ENCODE results near the gene HMGXB3.
"Not testable (repeated sequence)": the region's sequence is repeated elsewhere in the genome, so short reads cannot be mapped to it uniquely, and the experiment has no call there.

The HMGXB3 gene

GRCh38 chr5:150068472-150068871, 67.9 kb downstream of the HMGXB3 start:
- DNase-seq (ENCODE audit: low read depth): no peak

GRCh38 chr5:150068961-150069645, 68.6 kb downstream of the HMGXB3 start:
- no peak for DNase-seq (ENCODE audit: low read depth)

- no peak for DNase-seq (ENCODE audit: low read depth)
These were observed 69.4 kb downstream of the HMGXB3 start for GRCh38 chr5:150069672-150070627.

- DNase-seq (ENCODE audit: low read depth): no peak
These were observed 70.3 kb downstream of the HMGXB3 start for GRCh38 chr5:150070821-150071220.

- DNase-seq (ENCODE audit: low read depth): no peak
These were observed 72.6 kb downstream of the HMGXB3 start for GRCh38 chr5:150073086-150073625.

GRCh38 chr5:150073677-150074076, 73.1 kb downstream of the HMGXB3 start:
- no peak for DNase-seq (ENCODE audit: low read depth)

GRCh38 chr5:150075233-150075632, 74.7 kb downstream of the HMGXB3 start:
- no peak for DNase-seq (ENCODE audit: low read depth)

GRCh38 chr5:150075806-150076205, 75.3 kb downstream of the HMGXB3 start:
- DNase-seq (ENCODE audit: low read depth): no peak

- DNase-seq (ENCODE audit: low read depth): no peak
These were observed 76.5 kb downstream of the HMGXB3 start for GRCh38 chr5:150077060-150077459.

- no peak for DNase-seq (ENCODE audit: low read depth)
These were observed 77.7 kb downstream of the HMGXB3 start for GRCh38 chr5:150077996-150078801.

- no peak for DNase-seq (ENCODE audit: low read depth)
These were observed 78.5 kb downstream of the HMGXB3 start for GRCh38 chr5:150078802-150079689.

- DNase-seq (ENCODE audit: low read depth): no peak
These were observed 79.4 kb downstream of the HMGXB3 start for GRCh38 chr5:150079909-150080461.

- DNase-seq (ENCODE audit: low read depth): no peak
These were observed 80.3 kb downstream of the HMGXB3 start for GRCh38 chr5:150080696-150081435.

- DNase-seq (ENCODE audit: low read depth): no peak
These were observed 81.2 kb downstream of the HMGXB3 start for GRCh38 chr5:150081541-150082283.

- DNase-seq (ENCODE audit: low read depth): no peak
These were observed 81.8 kb downstream of the HMGXB3 start for GRCh38 chr5:150082374-150082773.

GRCh38 chr5:150082889-150083288, 82.3 kb downstream of the HMGXB3 start:
- no peak for DNase-seq (ENCODE audit: low read depth)

GRCh38 chr5:150084754-150085153, 84.2 kb downstream of the HMGXB3 start:
- DNase-seq (ENCODE audit: low read depth): not testable (repeated sequence)

GRCh38 chr5:150085191-150085912, 84.8 kb downstream of the HMGXB3 start:
- no peak for DNase-seq (ENCODE audit: low read depth)
